GM18858 (cell line): Measurements from ENCODE around the gene IQCC.

Source experiments
- ATAC-seq: cut with Tn5 transposase; IDR thresholded peaks from one replicate; pipeline ENCODE4 v1.9.1; 2021; ENCODE audit not compliant: unreplicated experiment

The IQCC gene

GRCh38 chr1:32255072-32256071 is 49.9 kb downstream of the IQCC start:
- no peak for ATAC-seq

- no peak for ATAC-seq
Observed at GRCh38 chr1:32256473-32257226, 51.2 kb downstream of the IQCC start.

- no peak for ATAC-seq
Observed at GRCh38 chr1:32257227-32257508, 51.7 kb downstream of the IQCC start.
